K562 (cell line): ENCODE results near the gene PCSK5. TPM values are rescaled to one million over a fixed set of nuclear protein-coding genes. Genes with fewer than 3 reads are reported as not detected.

Experiments
- CREB3L1 ChIP-seq: fragments of 450-650 bp; IDR thresholded peaks from 2 replicates; pipeline ENCODE4 v1.6.1; 2014; ENCODE audit warnings: low read depth, mild to moderate bottlenecking, moderate library complexity, borderline replicate concordance
- CUX1 ChIP-seq: fragments of 200-800 bp; sonication (Bioruptor generic); IDR thresholded peaks from 2 replicates; pipeline ENCODE4 v1.6.1; 2016; ENCODE audit warnings: missing genetic modification characterization, missing compliant biosample characterization
- ELF4 ChIP-seq: fragments of 450-650 bp; formaldehyde crosslinking; IDR thresholded peaks from 2 replicates; pipeline ENCODE4 v1.4.0; 2022; ENCODE audit warnings: missing genetic modification characterization
- L3MBTL2 ChIP-seq: fragments of 450-650 bp; IDR thresholded peaks from 2 replicates; pipeline ENCODE4 v1.6.1; 2016; ENCODE audit warnings: mild to moderate bottlenecking, moderate library complexity
- SIRT6 ChIP-seq: IDR thresholded peaks from one replicate; pipeline ENCODE4 v1.6.1; 2012; ENCODE audit warnings: low read depth, mild to moderate bottlenecking, control low read depth, inconsistent platforms, low read length, moderate library complexity
- SNRNP70 ChIP-seq: fragments of 200-400 bp; formaldehyde crosslinking; optimal IDR thresholded peaks from 2 replicates; pipeline ENCODE3; 2017; ENCODE audit warnings: low read depth, low read length
- ZNF316 ChIP-seq: fragments of 450-650 bp; IDR thresholded peaks from 2 replicates; pipeline ENCODE4 v1.6.1; 2016
- polyA plus RNA-seq, 8 experiments: library from polyadenylated mRNA; depleted of rRNA in 4 of 8; stranded (reverse) in 5 of 8; unstranded in 3 of 8; fragments of >200 nt; fragmentation: Nextera tagmentation in 2 of 8; fragmentation: Illumina TruSeq in 1 of 8; extraction: Ambion mirVana in 2 of 8; extraction: Trizol in 1 of 8; gene quantifications; 2 replicates each; pipeline versions ENCODE4 v1.2.1 to v1.2.3, GENCODE V29; 2011 to 2014; ENCODE audit warnings: inconsistent platforms in 1 of 8, missing spikeins in 1 of 8
- total RNA-seq, 7 experiments: library from RNA; depleted of rRNA in 6 of 7; stranded (reverse); fragments of >200 nt in 6 of 7; fragmentation: Illumina TruSeq in 2 of 7; extraction: Trizol in 2 of 7; gene quantifications; 2 replicates each; pipeline versions ENCODE4 v1.2.1 to v1.2.3, GENCODE V29; 2011 to 2021; ENCODE audit warnings: low replicate concordance in 1 of 7
- TF ChIP-seq, protein P1 (sequence below): fragments of 250-450 bp; sonication (Bioruptor Pico); IDR thresholded peaks from 2 replicates; pipeline ENCODE4 v1.6.1; 2021; ENCODE audit warnings: mild to moderate bottlenecking
- TF ChIP-seq, protein P2 (sequence below), 2 experiments: fragments of 150-350 bp in 1 of 2; IDR thresholded peaks; 2 replicates each; pipeline ENCODE4 v1.6.1; 2012 to 2016; ENCODE audit warnings: low read depth in 2 of 2, low read length in 2 of 2, mild to moderate bottlenecking in 1 of 2, moderate library complexity in 1 of 2

PCSK5 gene
- total and polyA plus RNA-seq, 9 of the 15 experiments (the other 6 are each of a cell fraction or from before 2014, with no cell fraction given): not detected

- no peak for TF ChIP-seq CUX1
- TF ChIP-seq SIRT6: no peak
- no peak for TF ChIP-seq CREB3L1
- no peak for TF ChIP-seq SNRNP70
- no peak for TF ChIP-seq L3MBTL2
- TF ChIP-seq ZNF316: no peak
- no peak for TF ChIP-seq ELF4 (CRISPR knock-in tag)
- TF ChIP-seq, protein P1, sequence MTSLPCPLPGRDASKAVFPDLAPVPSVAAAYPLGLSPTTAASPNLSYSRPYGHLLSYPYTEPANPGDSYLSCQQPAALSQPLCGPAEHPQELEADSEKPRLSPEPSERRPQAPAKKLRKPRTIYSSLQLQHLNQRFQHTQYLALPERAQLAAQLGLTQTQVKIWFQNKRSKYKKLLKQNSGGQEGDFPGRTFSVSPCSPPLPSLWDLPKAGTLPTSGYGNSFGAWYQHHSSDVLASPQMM (CRISPR knock-in tag): no peak
- TF ChIP-seq, protein P2, sequence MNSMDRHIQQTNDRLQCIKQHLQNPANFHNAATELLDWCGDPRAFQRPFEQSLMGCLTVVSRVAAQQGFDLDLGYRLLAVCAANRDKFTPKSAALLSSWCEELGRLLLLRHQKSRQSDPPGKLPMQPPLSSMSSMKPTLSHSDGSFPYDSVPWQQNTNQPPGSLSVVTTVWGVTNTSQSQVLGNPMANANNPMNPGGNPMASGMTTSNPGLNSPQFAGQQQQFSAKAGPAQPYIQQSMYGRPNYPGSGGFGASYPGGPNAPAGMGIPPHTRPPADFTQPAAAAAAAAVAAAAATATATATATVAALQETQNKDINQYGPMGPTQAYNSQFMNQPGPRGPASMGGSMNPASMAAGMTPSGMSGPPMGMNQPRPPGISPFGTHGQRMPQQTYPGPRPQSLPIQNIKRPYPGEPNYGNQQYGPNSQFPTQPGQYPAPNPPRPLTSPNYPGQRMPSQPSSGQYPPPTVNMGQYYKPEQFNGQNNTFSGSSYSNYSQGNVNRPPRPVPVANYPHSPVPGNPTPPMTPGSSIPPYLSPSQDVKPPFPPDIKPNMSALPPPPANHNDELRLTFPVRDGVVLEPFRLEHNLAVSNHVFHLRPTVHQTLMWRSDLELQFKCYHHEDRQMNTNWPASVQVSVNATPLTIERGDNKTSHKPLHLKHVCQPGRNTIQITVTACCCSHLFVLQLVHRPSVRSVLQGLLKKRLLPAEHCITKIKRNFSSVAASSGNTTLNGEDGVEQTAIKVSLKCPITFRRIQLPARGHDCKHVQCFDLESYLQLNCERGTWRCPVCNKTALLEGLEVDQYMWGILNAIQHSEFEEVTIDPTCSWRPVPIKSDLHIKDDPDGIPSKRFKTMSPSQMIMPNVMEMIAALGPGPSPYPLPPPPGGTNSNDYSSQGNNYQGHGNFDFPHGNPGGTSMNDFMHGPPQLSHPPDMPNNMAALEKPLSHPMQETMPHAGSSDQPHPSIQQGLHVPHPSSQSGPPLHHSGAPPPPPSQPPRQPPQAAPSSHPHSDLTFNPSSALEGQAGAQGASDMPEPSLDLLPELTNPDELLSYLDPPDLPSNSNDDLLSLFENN (IDR thresholded peaks at IDR 0.05; ENCODE audit: low read depth in 2 of 2, low read length in 2 of 2): no peak
Observed at GRCh38 chr9:76090330-76090729, 199.9 kb downstream of the PCSK5 start (continued).
